Ecto neural progenitor cell (in vitro differentiated cells): ENCODE results near the gene LACTB.
A peak's percentile ranks its signal among the peaks of the same experiment; 100 is the strongest.

Experiments used
- DNase-seq: peaks from one replicate; pipeline ENCODE4 v3.0.0-alpha.2; 2018; ENCODE audit warnings: low spot score

Gene LACTB

GRCh38 chr15:63121382-63122001 lies at the start of gene LACTB:
TSS of gene LACTB (plus strand) at chr15:63121861. CDS start at chr15:63121872, 11 bp downstream.
- DNase-seq: peak; percentile 93

- no peak for DNase-seq
Observed at GRCh38 chr15:63072023-63072650, 49.5 kb upstream of the LACTB start.

- no peak for DNase-seq
Observed at GRCh38 chr15:63072809-63073277, 48.8 kb upstream of the LACTB start.

GRCh38 chr15:63073497-63074172 lies 48.0 kb upstream of the LACTB start:
- DNase-seq: no peak

GRCh38 chr15:63075015-63075983 lies 46.4 kb upstream of the LACTB start:
- no peak for DNase-seq

GRCh38 chr15:63075984-63076713 lies 45.5 kb upstream of the LACTB start:
- DNase-seq: no peak

GRCh38 chr15:63076714-63077046 lies 45.0 kb upstream of the LACTB start:
- no peak for DNase-seq

- DNase-seq: no peak
Observed at GRCh38 chr15:63077952-63078351, 43.7 kb upstream of the LACTB start.

- DNase-seq: no peak
Observed at GRCh38 chr15:63079947-63080626, 41.6 kb upstream of the LACTB start.

GRCh38 chr15:63080634-63081250 lies 40.9 kb upstream of the LACTB start:
- no peak for DNase-seq

- DNase-seq: no peak
Observed at GRCh38 chr15:63082366-63082765, 39.3 kb upstream of the LACTB start.

- DNase-seq: no peak
Observed at GRCh38 chr15:63083044-63083443, 38.6 kb upstream of the LACTB start.

GRCh38 chr15:63083541-63083940 lies 38.1 kb upstream of the LACTB start:
- no peak for DNase-seq

GRCh38 chr15:63084806-63085205 lies 36.9 kb upstream of the LACTB start:
- DNase-seq: no peak

GRCh38 chr15:63085289-63085688 lies 36.4 kb upstream of the LACTB start:
- no peak for DNase-seq

- DNase-seq: no peak
Observed at GRCh38 chr15:63086271-63086670, 35.4 kb upstream of the LACTB start.

GRCh38 chr15:63086947-63087346 lies 34.7 kb upstream of the LACTB start:
- no peak for DNase-seq

- DNase-seq: no peak
Observed at GRCh38 chr15:63088533-63089245, 33.0 kb upstream of the LACTB start.

- DNase-seq: no peak
Observed at GRCh38 chr15:63089260-63090043, 32.2 kb upstream of the LACTB start.
